GM12874 (cell line): ENCODE measurements around the gene JCHAIN.

Experiments
- CTCF ChIP-seq: IDR thresholded peaks from 2 replicates; pipeline ENCODE4 v1.5.1; 2011; ENCODE audit warnings: low read depth, mild to moderate bottlenecking, control low read depth, low read length, moderate library complexity; ENCODE audit not compliant: insufficient read depth

JCHAIN gene

GRCh38 chr4:70709611-70710205 is 43.4 kb upstream of the JCHAIN start:
- TF ChIP-seq CTCF, result no peak

GRCh38 chr4:70706516-70706915 is 40.2 kb upstream of the JCHAIN start:
- no peak for TF ChIP-seq CTCF

- no peak for TF ChIP-seq CTCF
Observed at GRCh38 chr4:70706044-70706461, 39.7 kb upstream of the JCHAIN start.

GRCh38 chr4:70705183-70706043 is 39.1 kb upstream of the JCHAIN start:
- no peak for TF ChIP-seq CTCF

GRCh38 chr4:70704931-70705182 is 38.5 kb upstream of the JCHAIN start:
- no peak for TF ChIP-seq CTCF

- TF ChIP-seq CTCF, result peak; percentile 51
Observed at GRCh38 chr4:70704215-70704930, 38.1 kb upstream of the JCHAIN start.

GRCh38 chr4:70703619-70704214 is 37.4 kb upstream of the JCHAIN start:
- no peak for TF ChIP-seq CTCF
